Body of pancreas (tissue), 4 donors: Measurements from ENCODE around the gene CMSS1.

Source experiments
- POLR2A ChIP-seq, 3 donors: fragments of 450-650 bp; IDR thresholded peaks; one replicate each; pipeline ENCODE4 v1.6.1; 2016; ENCODE audit warnings: antibody characterized with exemption in 3 of 3, mild to moderate bottlenecking in 2 of 3
- TF ChIP-seq, protein P1 (sequence below), 7 experiments: fragments of 450-650 bp in 4 of 7; fragments of 200-600 bp in 3 of 7; sonication (generic) in 3 of 7; IDR thresholded peaks; one replicate each; pipeline ENCODE4 v1.5.1; 2016 to 2019; ENCODE audit warnings: antibody characterized with exemption in 7 of 7

DNA sequence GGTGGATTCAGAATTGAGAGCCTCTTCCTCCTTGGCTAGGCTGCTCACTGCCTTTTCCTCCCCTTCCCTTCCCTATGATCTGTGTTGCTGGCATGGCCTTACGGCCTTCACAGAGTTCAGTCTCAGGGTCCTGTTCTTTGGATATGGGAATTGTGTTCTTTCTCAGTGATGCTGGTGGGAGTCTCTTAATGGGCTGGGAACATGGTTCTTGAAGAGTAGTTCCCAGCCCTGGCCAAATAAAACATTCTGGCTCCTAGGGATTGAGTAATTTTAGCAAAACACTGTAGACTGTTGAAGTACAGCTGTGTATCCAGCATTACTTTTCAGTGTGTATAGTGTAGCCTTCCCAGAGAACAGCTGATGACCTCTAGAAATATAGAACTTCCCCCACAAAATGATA lies 319.3 kb downstream of the CMSS1 start:
- no peak for TF ChIP-seq POLR2A (IDR thresholded peaks at IDR 0.05)
- TF ChIP-seq, protein P1, sequence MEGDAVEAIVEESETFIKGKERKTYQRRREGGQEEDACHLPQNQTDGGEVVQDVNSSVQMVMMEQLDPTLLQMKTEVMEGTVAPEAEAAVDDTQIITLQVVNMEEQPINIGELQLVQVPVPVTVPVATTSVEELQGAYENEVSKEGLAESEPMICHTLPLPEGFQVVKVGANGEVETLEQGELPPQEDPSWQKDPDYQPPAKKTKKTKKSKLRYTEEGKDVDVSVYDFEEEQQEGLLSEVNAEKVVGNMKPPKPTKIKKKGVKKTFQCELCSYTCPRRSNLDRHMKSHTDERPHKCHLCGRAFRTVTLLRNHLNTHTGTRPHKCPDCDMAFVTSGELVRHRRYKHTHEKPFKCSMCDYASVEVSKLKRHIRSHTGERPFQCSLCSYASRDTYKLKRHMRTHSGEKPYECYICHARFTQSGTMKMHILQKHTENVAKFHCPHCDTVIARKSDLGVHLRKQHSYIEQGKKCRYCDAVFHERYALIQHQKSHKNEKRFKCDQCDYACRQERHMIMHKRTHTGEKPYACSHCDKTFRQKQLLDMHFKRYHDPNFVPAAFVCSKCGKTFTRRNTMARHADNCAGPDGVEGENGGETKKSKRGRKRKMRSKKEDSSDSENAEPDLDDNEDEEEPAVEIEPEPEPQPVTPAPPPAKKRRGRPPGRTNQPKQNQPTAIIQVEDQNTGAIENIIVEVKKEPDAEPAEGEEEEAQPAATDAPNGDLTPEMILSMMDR (IDR thresholded peaks at IDR 0.05), result no peak
